ENCODE measurements around the gene ISOC1.

ISOC1 gene

DNA sequence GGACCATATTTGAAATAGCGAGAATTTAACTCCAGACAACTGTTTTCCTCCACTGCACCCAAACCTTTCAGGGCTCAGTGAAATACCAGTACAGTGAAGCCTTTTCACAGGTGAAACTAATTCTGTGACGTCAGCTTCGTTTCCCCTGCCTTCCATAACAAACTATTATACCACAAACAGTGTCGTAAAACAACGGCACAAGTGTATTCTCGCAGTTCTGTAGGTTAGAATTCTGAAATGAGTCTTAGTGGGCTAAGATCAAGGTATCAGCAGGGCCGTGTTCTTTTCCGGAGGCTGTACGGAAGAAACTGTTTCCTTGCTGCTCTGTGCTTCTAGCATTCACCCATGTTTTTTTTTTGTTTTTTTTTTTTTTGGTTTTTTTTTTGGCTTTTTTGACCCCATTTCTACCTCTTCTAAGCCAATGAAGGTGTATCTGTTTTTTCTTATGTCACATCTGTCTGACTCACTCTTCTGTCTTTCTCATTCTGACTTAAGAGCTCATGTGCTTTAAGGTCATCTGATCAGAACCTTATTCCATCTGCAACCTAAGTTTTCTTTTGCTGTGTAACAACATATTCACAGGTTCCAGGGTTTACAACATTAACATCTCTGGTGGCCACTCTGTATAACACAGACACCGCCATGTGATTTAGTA lies 20.1 kb downstream of the ISOC1 start:
- no peak overlapping the region for H3K4me2 ChIP-seq (ENCODE audit: low read length)
- H3K36me3 ChIP-seq (ENCODE audit: insufficient read depth, low read length), result no peaks in the 10 kb centered on the region
- H3K9me3 ChIP-seq (replicated peaks; ENCODE audit: low read length), result no peaks in the 10 kb centered on the region
- no peak overlapping the region for H3K4me3 ChIP-seq (ENCODE audit: low read length)
- H3K9ac ChIP-seq (ENCODE audit: low read depth, low read length), result no peak overlapping the region
- H3K4me1 ChIP-seq (ENCODE audit: control insufficient read depth, insufficient read depth, low read length), result peaks cover 16% of the 10 kb centered on the region
- no peaks in the 10 kb centered on the region for H3K27me3 ChIP-seq (ENCODE audit: control insufficient read depth, insufficient read depth, low read length)

DNA sequence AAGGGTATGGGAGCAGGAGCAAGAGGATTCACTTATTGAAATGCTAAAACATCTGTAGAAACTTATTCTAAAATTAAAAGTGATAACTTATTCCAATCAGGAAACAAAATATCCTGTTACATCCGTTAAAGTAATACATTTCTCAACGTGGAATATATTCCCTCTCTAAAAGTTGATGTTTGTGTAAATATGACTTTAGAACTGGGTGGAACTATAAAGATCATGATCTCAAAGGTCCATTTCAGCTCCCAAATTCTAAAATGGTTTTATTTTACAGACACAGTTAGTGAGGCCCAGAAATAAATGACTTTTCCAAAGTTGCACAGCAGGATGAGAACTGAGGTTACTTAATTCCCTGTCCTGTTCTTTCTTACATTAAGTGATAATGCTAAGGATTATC lies 21.1 kb downstream of the ISOC1 start:
- Histone ChIP-seq H3K9ac (ENCODE audit: low read depth, low read length) (no peak overlapping the region), H3K4me3 (ENCODE audit: low read length) (no peak overlapping the region), H3K4me1 (ENCODE audit: control insufficient read depth, insufficient read depth, low read length) (peaks cover 11% of the 10 kb centered on the region), H3K27me3 (ENCODE audit: control insufficient read depth, insufficient read depth, low read length) (no peaks in the 10 kb centered on the region), H3K4me2 (ENCODE audit: low read length) (no peak overlapping the region), H3K9me3 (replicated peaks; ENCODE audit: low read length) (no peaks in the 10 kb centered on the region), H3K36me3 (ENCODE audit: insufficient read depth, low read length) (no peaks in the 10 kb centered on the region)

DNA sequence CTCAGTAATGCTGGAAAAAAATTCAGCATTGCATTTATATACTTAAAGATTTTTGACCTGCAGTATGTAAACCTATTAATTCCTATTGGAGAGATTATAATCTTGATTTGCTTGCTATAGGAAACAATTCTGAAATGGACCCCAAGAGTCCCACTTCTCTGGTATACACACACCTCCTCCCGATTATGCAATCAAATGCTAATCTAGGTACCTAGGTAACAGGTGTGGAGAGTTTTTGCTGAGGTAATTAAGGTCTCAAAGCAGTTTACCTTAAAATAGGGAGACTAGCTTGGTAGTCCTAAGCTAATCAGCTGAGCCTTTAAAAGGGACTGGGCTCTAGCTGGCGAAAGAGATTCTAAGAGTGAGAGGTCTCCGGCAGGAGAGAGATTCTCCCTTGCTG lies 22.2 kb downstream of the ISOC1 start:
- Histone ChIP-seq H3K9me3 (replicated peaks; ENCODE audit: low read length) (no peaks in the 10 kb centered on the region), H3K9ac (ENCODE audit: low read depth, low read length) (no peak overlapping the region), H3K4me2 (ENCODE audit: low read length) (no peak overlapping the region), H3K4me1 (ENCODE audit: control insufficient read depth, insufficient read depth, low read length) (peaks cover under 1% of the 10 kb centered on the region), H3K4me3 (ENCODE audit: low read length) (no peak overlapping the region), H3K27me3 (ENCODE audit: control insufficient read depth, insufficient read depth, low read length) (no peaks in the 10 kb centered on the region), H3K36me3 (ENCODE audit: insufficient read depth, low read length) (no peaks in the 10 kb centered on the region)

DNA sequence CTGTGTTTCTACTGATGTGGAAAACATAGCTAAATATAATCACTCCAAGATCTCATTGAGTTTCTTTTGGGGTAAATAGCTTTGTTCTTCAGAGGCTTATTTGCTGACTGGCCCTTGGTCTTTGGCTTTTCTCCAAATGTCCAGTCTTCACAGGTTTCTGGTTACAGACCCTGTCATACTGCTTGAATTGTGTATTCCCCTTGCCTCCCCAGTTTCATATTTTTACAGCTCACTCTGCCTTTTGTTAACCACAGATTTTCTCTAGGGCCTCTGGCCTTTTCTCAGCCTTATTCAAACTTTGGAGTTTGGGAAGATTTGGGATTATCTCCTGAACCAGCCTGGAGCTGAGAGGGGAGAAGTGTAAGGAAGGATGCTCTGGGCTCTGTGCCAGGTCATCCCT lies 23.9 kb downstream of the ISOC1 start:
- Histone ChIP-seq H3K36me3 (ENCODE audit: insufficient read depth, low read length) (no peaks in the 10 kb centered on the region), H3K9me3 (replicated peaks; ENCODE audit: low read length) (no peaks in the 10 kb centered on the region), H3K27me3 (ENCODE audit: control insufficient read depth, insufficient read depth, low read length) (no peaks in the 10 kb centered on the region), H3K4me3 (ENCODE audit: low read length) (no peak overlapping the region), H3K4me1 (ENCODE audit: control insufficient read depth, insufficient read depth, low read length) (no peaks in the 10 kb centered on the region), H3K9ac (ENCODE audit: low read depth, low read length) (no peak overlapping the region), H3K4me2 (ENCODE audit: low read length) (no peak overlapping the region)

DNA sequence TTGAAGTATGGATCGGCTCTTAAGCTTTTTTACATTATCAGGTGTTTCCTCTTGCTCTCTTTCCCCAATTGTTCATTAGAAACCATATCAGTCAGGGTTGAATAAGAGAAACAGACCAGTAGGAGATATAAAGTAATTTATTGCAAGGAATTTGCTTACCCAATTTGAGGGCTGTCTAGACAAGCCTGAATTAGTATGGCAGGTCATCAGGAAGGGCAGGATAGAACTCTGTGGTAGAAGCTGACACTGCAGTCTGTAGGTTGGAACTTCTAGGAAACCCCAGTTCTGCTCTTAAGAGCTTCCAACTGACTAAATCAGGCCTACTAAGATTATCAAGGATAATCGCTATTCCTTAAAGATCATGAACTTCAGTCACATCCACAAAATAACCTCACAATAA lies 24.3 kb downstream of the ISOC1 start:
- H3K9ac ChIP-seq (ENCODE audit: low read depth, low read length), result no peak overlapping the region
- H3K4me2 ChIP-seq (ENCODE audit: low read length), result no peak overlapping the region
- no peaks in the 10 kb centered on the region for H3K27me3 ChIP-seq (ENCODE audit: control insufficient read depth, insufficient read depth, low read length)
- H3K9me3 ChIP-seq (replicated peaks; ENCODE audit: low read length), result no peaks in the 10 kb centered on the region
- H3K36me3 ChIP-seq (ENCODE audit: insufficient read depth, low read length), result no peaks in the 10 kb centered on the region
- H3K4me1 ChIP-seq (ENCODE audit: control insufficient read depth, insufficient read depth, low read length), result no peaks in the 10 kb centered on the region
- H3K4me3 ChIP-seq (ENCODE audit: low read length), result no peak overlapping the region

DNA sequence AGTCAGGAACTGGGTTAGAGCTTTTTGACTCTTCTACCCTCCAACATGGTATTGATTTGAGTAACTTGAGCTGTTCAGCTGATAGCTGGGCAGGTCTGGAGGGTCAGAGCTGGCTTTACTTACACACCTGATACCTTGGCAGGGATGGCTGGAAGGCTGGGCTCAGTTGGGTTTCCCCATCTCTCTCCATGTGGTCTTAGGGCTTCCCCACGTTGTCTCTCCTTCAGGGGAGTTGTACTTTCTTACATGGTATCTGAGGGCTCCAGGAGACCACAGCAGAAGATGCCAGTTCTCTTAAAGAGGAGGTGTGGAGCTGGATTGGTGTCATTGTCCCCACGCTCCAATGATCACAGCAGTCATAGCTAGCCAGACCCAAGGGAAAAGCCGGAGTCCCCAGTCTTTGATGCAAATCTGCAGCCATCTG lies 25.6 kb downstream of the ISOC1 start:
- H3K4me2 ChIP-seq (ENCODE audit: low read length), result no peak overlapping the region
- no peaks in the 10 kb centered on the region for H3K36me3 ChIP-seq (ENCODE audit: insufficient read depth, low read length)
- no peaks in the 10 kb centered on the region for H3K4me1 ChIP-seq (ENCODE audit: control insufficient read depth, insufficient read depth, low read length)
- no peak overlapping the region for H3K4me3 ChIP-seq (ENCODE audit: low read length)
- H3K9me3 ChIP-seq (replicated peaks; ENCODE audit: low read length), result no peaks in the 10 kb centered on the region
- no peak overlapping the region for H3K9ac ChIP-seq (ENCODE audit: low read depth, low read length)
- H3K27me3 ChIP-seq (ENCODE audit: control insufficient read depth, insufficient read depth, low read length), result no peaks in the 10 kb centered on the region

DNA sequence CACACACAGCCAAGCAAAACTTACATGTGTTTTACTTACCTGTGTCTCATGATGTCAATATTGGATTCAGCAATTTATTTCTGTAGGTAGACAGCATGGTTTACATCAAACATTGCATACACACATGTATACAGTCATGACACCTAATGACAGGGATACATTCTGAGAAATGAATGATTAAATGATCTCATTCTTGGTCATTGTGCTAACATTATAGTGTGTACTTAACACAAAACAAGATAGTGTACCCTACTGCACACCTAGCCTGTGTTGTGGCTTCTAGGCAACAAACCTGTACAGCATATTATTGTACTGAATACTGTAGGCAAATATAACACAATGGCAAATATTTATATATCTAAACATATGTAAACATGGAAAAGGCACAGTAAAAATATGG lies 28.0 kb downstream of the ISOC1 start:
- H3K4me1 ChIP-seq (ENCODE audit: control insufficient read depth, insufficient read depth, low read length), result no peaks in the 10 kb centered on the region
- H3K9me3 ChIP-seq (replicated peaks; ENCODE audit: low read length), result no peaks in the 10 kb centered on the region
- H3K27me3 ChIP-seq (ENCODE audit: control insufficient read depth, insufficient read depth, low read length), result no peaks in the 10 kb centered on the region
- no peak overlapping the region for H3K4me2 ChIP-seq (ENCODE audit: low read length)
- H3K4me3 ChIP-seq (ENCODE audit: low read length), result no peak overlapping the region
- H3K9ac ChIP-seq (ENCODE audit: low read depth, low read length), result no peak overlapping the region
- H3K36me3 ChIP-seq (ENCODE audit: insufficient read depth, low read length), result no peaks in the 10 kb centered on the region

DNA sequence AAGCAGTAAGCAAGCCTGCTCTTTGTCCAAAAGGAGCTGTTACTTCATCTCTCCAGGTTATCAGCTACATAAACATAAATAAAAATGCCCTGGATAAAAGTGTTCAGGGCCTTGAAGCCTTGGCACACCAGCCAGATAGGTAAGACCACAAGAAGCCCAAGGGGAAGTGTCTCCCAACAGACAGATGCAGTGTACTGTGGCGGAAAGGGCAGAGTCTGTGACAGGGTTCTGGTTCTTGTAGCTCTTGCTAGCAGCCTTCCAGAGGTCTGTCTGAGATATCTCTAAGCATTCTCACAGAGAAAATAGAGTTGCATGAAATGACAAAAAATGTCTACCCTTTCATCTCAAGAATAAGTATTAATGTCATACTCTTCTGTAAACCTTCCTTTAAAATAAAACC lies 30.1 kb downstream of the ISOC1 start:
- Histone ChIP-seq H3K9me3 (replicated peaks; ENCODE audit: low read length) (no peaks in the 10 kb centered on the region), H3K4me1 (ENCODE audit: control insufficient read depth, insufficient read depth, low read length) (no peaks in the 10 kb centered on the region), H3K36me3 (ENCODE audit: insufficient read depth, low read length) (no peaks in the 10 kb centered on the region), H3K27me3 (ENCODE audit: control insufficient read depth, insufficient read depth, low read length) (no peaks in the 10 kb centered on the region), H3K4me2 (ENCODE audit: low read length) (no peak overlapping the region), H3K4me3 (ENCODE audit: low read length) (no peak overlapping the region), H3K9ac (ENCODE audit: low read depth, low read length) (no peak overlapping the region)

DNA sequence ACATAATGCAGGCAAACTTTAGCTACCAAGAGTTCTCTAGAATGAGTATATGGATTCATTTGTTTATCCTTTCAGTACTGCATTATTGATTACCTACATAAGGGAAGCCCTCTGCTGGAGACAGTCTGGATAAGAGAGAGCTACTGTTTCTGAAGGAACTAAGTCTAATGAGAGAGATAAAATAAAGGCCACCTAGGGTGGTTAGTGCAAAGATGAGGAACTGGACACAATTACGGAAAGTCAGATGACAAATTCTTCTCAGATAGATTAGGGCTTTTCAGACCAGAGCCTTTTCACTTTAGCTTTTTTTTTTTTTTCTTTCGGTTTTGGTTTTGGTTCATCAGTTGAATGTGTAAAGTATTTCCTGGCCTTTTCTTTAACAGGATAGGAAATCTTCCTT lies 31.3 kb downstream of the ISOC1 start:
- Histone ChIP-seq H3K9me3 (replicated peaks; ENCODE audit: low read length) (no peaks in the 10 kb centered on the region), H3K36me3 (ENCODE audit: insufficient read depth, low read length) (no peaks in the 10 kb centered on the region), H3K27me3 (ENCODE audit: control insufficient read depth, insufficient read depth, low read length) (no peaks in the 10 kb centered on the region), H3K9ac (ENCODE audit: low read depth, low read length) (no peak overlapping the region), H3K4me2 (ENCODE audit: low read length) (no peak overlapping the region), H3K4me1 (ENCODE audit: control insufficient read depth, insufficient read depth, low read length) (no peaks in the 10 kb centered on the region), H3K4me3 (ENCODE audit: low read length) (no peak overlapping the region)

DNA sequence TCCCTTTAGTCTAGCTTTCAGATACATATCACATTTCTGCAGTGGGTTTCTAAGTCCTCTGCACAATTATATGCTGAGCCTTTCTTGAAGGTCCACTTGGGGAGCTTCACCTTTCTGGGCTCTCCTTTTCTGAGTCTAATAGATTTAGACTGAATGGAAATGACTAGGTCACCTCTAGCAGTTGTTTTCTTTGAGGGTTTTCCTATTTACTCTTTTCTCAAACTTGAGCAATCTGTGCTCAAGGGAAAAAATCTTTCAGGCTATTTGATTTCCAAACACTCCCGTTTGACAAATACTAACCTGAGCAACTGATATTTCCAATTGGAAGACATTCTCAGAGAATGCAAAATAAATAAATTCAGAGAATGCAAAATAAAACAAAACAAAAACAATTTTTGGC lies 39.0 kb downstream of the ISOC1 start:
- H3K4me3 ChIP-seq (ENCODE audit: low read length), result no peak overlapping the region
- H3K9ac ChIP-seq (ENCODE audit: low read depth, low read length), result no peak overlapping the region
- no peak overlapping the region for H3K4me2 ChIP-seq (ENCODE audit: low read length)
- H3K36me3 ChIP-seq (ENCODE audit: insufficient read depth, low read length), result no peaks in the 10 kb centered on the region
- no peaks in the 10 kb centered on the region for H3K4me1 ChIP-seq (ENCODE audit: control insufficient read depth, insufficient read depth, low read length)
- no peaks in the 10 kb centered on the region for H3K27me3 ChIP-seq (ENCODE audit: control insufficient read depth, insufficient read depth, low read length)
- no peaks in the 10 kb centered on the region for H3K9me3 ChIP-seq (replicated peaks; ENCODE audit: low read length)

DNA sequence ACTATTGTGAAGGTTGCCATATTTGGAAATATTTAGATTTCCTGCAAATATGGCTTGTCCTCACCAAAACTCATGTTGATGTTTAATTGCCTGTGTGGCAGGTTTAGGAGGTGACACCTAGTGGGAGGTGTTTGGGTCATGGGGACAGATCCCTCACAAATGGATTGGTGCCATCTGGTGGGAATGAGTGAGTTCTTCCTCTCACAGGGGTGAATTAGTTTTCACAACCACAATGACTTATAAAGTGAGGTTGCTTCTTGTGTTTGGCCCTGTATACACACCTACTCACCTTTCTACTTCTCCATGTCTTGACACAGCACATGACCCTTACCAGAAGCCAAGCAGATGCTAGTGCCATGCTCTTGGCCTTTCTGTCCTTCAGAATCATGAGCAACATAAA lies 41.1 kb downstream of the ISOC1 start:
- no peaks in the 10 kb centered on the region for H3K27me3 ChIP-seq (ENCODE audit: control insufficient read depth, insufficient read depth, low read length)
- H3K4me2 ChIP-seq (ENCODE audit: low read length), result no peak overlapping the region
- H3K36me3 ChIP-seq (ENCODE audit: insufficient read depth, low read length), result no peaks in the 10 kb centered on the region
- H3K9ac ChIP-seq (ENCODE audit: low read depth, low read length), result no peak overlapping the region
- H3K4me1 ChIP-seq (ENCODE audit: control insufficient read depth, insufficient read depth, low read length), result no peaks in the 10 kb centered on the region
- H3K9me3 ChIP-seq (replicated peaks; ENCODE audit: low read length), result no peaks in the 10 kb centered on the region
- no peak overlapping the region for H3K4me3 ChIP-seq (ENCODE audit: low read length)

DNA sequence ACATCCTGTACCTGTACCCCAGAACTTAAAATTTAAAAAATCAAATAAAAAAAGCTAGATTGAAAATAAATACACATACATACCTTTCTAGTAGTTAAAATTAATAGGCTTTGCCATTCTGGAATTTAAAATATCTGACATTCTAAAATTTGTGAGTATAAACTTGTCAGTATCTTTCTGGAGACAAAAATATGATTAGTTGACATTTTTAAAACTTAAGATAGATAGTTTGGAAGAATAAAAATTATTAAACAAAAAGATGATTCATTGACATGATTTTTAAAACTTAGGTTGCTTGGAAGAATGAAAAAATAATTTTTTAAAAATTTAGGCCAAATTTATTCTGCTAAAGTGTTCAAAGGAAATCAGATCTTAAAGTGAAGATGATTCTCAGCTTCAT lies 43.1 kb downstream of the ISOC1 start:
- H3K4me3 ChIP-seq (ENCODE audit: low read length), result no peak overlapping the region
- H3K9ac ChIP-seq (ENCODE audit: low read depth, low read length), result no peak overlapping the region
- no peaks in the 10 kb centered on the region for H3K36me3 ChIP-seq (ENCODE audit: insufficient read depth, low read length)
- H3K9me3 ChIP-seq (replicated peaks; ENCODE audit: low read length), result no peaks in the 10 kb centered on the region
- no peaks in the 10 kb centered on the region for H3K4me1 ChIP-seq (ENCODE audit: control insufficient read depth, insufficient read depth, low read length)
- H3K4me2 ChIP-seq (ENCODE audit: low read length), result no peak overlapping the region
- H3K27me3 ChIP-seq (ENCODE audit: control insufficient read depth, insufficient read depth, low read length), result no peaks in the 10 kb centered on the region
